Activated CD4-positive, alpha-beta T cell treated with anti-CD3 and anti-CD28 coated beads for 48 hours (primary cell): Measurements from ENCODE around the gene GCNA.
"Not testable (repeated sequence)": the region's sequence is repeated elsewhere in the genome, so short reads cannot be mapped to it uniquely, and the experiment has no call there.

Experiments
- DNase-seq: peaks from one replicate; pipeline ENCODE4 v3.0.0-alpha.2; 2020

GCNA gene

DNA sequence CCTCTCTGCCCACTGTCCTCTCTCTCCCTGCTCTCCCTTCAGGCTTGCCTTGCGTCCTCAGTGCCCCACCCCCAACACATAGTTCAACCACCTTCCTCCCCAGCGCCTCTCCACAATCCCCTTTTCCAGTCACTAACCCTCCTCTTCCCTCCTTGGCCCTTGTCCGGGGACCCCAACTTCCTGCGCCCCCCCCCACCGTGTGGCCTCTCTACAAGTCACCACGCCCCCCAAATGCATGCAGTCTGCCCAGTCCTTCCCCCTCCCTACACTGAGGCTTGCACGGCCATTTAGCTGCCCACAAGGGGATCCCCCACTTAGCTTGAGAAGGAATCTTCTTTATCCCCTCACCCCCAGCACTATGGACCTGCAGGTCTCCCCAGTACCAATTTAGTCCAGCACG, 39.5 kb downstream of the GCNA start:
- no peak for DNase-seq

DNA sequence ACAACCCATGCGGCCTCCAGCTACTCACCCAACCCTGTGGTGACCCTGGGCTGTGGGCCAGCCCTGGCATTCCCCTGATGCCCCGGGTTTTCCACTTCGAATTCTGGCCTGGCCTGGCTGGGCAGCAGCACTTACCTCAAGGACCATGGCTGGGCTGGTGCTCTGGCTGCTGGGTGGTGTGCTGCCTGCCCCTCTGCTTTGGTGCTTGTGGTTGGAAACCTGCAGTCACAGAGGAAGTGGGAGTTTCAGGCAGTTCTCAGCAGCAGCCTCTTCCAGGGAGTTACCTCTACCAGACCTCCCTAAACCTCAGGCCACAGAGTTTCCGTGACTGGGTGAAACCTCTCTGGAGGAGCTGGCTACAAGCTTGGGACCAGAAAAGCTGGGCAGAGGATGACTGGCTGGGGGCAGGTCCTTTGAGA, 40.1 kb downstream of the GCNA start, which contains the start of gene CXCR3:
CXCR3 (minus strand) TSS at position 209 of the 419 bp plus-strand sequence; CDS start at position 147, 62 bp downstream.
- DNase-seq: peak; percentile 83

DNA sequence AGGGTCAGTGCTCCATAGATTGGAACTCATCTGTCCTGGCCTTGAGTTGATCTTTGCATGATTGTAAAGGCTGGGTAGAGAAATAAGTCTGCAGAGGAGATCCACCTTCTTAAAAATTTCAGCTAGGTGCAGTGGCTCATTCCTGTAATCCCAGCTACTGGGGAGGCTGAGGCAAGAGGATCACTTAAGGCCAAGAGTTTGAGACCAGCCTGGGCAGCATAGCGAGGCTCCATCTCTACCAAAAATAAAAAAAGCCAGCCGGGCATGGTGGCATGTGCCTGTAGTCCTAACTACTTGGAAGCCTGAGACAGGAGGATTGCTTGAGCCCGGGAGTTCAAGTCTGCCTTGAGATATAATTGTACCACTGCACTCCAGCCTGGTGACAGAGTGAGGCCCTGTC, 40.5 kb downstream of the GCNA start:
- no peak for DNase-seq

DNA sequence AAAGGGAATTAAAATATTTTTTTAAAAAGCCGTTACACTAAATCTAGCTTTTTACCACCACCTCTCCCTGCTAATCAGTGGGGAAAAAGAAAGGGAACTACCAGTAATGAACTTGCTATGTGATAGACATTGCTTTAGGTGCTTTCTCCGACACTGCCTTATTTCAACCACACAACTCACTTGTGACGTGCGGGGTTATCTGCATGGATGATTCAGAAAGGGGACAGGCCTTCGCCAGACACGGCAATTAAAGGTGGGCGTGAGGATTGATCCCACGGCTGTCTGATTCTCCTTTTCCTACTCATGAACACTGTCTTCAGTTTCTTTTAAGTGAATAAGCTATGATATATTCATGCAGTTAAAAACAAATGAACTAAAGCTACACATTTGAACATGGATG, 41.0 kb downstream of the GCNA start:
- peak; percentile 79 for DNase-seq

DNA sequence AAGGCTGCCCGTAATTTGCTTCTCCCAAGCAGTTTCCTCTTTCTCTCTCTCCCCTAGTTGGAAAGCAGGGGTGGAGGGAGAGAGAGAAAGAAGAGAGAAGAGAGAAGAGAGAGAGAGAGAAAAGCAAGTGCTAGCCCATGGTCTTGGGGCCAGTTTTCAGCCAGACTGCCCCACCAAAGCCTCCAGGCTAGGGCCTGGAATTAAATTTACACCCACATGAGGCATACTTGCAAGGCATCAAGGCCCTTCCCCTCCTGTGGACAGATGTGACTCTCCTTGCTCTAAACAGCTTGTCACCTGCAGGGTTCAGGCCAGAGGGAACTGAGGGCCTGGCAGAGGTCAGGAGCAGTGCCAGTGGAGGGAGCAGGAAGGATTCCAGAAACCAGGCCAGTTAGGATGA, 41.7 kb downstream of the GCNA start:
- DNase-seq: no peak

DNA sequence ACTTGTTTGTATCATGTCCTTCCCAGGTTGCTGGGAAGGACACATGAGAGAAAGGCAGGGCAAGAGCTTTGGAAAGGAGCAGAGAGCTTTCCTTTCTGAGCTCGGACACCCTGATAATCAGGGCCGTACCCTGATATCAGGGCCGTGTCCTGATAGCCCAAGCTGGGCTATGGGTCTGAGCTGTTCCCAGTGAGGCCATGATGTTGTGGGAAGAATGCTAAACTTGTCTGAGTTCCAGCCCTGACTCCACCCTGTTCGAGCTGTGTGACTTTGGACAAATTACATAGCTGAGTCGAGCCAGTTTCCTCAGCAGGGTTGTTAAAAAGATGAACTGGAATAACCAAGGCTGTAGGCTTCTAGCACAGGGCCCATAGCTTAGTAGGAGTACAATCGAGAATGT, 43.4 kb downstream of the GCNA start:
- DNase-seq: no peak

DNA sequence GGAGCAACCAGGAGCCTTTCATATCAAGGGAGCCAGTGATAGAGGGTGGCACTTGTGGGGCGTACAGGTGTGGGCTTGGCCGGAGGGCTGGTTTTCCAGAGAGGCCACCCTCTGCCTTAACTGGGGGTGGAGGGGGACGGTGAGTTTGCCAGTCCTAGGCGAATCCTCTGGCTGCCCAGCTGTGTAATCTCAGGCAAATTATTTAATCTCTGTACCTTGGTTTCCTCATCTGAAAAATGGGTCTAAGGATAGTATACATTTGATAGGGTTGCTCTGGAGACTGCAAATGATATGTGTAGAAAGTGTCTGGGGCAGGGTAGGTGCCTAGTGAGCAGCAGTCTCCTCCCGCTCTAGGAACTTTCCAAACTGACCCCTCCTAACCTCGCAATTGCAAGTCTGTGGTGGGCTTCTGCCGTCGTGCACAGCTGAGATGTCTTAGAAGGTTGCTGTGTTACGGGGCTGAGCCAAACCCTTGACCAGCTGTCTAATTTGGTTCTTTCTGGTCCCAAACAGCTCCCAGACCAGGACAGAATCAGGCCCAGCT, 43.9 kb downstream of the GCNA start:
- no peak for DNase-seq

DNA sequence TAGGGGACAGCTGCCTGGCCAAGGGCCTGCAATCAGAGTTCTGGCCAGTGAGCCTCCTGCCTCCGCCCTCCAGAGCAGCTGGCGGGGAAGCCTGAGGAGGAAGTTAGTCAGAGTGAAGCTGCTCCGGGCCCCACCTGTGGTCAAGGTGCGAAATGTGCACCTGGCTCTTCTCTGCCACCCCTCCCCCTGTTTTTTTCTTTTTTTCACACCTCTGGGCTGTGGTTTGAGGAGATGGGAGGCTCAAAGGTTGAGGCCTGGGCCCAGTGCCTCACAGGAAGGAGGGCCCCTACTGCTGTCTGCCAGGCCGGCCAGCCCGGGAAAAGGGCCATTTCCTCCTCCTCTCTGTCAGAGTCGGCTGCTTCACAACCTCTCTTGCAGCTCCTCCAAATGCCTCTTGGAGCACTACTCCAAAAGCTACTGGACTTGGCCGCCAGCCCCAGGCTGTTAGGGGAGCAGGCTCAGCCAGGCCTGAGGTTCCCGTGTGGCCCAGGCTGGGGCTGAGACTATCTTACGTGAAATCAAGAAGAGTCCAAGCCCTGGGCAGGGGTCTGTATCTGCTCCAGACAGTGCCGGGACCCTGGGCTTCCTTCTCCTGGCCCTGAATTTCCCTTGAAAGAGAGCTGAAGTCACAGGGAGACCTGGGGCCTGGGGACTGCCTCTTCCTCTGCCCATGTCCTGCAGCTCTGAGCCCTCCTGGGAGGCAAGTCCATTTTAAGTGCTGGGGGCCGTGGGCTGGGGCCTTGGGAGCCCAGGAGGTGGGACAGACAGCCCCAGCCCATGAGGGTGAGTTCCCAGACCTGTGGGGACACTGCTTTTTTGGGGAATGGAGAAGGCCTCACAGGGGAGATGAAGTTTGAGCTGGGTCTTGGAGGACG, 44.6 kb downstream of the GCNA start:
- peak; percentile 74 for DNase-seq

DNA sequence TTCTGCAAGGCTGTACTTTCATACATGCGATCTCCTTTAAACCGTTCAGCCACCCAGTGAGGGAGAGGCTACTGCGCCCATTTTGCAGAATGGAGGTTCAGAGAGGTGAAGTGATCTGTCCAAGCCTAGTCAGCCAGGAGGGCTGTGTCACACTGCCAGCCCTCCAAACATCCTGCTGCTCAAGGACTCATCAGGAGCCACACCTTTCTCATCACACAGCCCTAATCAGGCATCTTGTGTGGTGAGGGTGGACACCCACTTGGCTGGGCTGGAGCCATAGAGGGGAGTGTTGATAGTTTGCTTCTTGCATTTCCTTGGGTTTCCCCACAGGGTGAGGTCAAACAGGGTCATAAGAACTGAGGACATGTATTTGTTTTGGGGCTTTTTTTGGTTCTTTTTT, 45.5 kb downstream of the GCNA start:
- no peak for DNase-seq

DNA sequence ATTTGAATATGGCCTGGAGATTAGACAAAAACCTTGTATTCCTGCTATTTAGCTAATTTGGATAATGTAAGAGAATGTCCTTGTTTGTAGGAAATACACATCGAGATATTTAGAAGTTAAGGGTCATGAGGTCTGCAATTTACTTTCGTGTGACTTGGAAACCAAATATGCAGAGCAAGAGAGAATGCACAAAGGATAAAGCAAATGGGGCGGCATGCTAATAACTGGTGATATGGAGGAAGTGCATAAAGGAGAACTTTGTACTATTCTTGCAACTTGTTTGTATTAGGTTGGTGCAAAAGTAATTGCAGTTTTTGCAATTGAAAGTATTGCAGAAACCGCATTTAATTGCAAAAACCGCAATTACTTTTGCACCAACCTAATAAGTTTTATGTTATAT, 47.2 kb downstream of the GCNA start:
- no peak for DNase-seq

DNA sequence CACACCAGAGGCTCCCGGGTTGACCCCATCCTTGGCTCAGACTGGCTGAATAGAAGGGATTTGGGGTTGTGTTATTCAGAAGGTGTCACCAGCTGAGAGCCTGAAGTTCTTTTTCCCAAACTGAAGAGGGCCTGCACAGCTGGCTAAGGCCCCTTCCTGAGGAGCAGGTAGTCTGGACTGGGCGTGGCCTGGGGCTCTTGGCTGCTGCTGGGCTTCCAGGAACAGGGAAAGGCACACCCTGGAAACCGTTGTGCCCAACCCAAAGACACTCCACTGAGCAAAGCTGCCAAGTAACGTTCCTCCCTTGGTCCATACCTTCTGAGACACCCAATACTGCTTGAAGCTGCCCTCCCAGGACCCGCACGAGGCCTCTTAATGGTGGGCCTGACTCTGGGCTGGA, 48.3 kb downstream of the GCNA start:
- DNase-seq: no peak

DNA sequence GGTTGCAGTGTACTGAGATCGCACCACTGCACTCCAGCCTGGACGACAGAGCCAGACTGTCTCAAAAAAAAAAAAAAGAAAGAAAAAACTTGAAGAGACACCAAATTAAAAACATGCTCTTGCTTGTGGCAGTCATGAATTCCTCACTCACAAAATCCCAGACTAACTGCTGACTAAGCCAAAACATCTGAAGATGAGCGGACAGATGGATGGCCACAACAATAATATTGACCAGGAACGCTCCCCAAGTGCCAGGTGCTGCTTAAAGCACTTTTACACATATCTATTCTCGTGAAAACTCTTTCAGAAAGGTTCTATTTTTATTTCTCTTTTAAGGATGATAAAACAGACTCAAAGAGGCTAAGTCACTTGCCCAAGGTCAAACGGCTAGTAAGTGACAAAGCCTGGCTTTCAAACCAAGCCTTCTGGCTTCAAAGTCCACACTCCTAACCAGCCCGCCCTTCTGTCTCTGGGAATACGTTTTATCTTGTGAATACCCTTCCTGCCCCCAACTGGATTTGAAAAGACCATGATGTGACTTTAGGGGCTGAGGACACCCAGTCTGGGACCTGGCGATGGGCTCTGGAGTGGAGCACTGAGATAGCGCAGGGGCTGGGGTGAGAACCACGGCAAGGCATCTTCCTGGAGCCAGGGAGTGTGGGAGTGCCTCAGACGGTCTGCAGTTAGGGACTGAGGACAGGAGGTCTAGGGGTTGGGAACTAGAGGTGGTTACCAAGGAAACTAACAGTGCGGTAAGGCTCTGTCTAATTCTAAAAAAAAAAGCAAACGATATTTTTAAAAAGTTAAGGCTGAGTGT, 49.6 kb downstream of the GCNA start:
- no peak for DNase-seq

DNA sequence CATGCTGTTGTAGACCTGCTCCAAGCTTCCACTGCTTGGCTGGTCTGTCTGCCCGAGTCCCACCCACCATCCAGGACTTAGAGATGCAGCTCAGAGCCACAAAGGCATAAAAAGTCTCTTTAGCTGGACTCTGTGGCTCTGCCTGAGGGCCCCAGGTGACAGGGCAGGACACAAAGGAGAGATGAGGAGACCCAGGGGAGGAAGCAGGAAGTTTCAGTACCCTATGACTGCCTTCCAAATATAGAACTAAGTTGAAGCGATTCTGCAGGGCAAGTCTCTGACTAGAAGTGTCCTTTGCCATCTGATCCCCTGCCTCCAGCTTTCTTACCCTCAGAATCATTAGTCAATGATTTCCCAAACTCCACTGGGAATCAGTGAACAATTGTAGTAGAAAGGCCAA, 51.2 kb downstream of the GCNA start:
- no peak for DNase-seq

DNA sequence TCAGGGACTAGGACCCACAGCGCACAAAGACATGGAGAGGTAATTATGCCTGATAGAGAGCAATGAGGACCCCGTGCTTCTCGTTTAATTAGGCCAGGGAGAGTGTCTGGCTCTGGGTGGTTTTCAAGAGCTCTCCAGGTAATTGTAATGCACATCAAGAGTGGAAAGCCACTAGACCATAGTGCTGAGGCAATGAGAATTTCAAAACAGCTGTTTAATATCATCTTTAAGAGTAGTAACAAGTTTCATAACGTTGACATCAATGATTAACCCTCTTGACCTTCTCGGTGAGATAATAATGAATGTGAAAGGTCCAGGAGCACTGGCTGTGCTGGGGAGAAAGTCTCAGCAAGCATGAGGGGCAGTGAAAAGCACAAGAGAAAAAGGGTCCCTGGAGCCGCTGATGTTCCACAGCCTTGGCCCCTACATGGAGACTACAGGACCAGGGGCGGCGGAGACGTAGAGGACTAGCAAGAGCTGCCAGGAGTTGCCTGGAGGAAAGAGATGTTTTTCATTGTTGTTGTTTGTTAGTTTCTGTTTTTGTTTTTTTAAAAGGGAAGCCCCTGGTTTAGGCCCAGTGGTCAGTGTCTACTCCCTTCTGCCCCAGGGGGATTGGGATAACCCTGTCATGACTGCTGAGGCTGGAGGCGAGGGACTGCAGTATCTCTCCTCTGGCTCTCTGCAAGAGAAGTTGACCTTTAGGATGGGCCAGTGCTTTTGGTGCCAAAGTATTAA, 54.9 kb downstream of the GCNA start:
- no peak for DNase-seq

DNA sequence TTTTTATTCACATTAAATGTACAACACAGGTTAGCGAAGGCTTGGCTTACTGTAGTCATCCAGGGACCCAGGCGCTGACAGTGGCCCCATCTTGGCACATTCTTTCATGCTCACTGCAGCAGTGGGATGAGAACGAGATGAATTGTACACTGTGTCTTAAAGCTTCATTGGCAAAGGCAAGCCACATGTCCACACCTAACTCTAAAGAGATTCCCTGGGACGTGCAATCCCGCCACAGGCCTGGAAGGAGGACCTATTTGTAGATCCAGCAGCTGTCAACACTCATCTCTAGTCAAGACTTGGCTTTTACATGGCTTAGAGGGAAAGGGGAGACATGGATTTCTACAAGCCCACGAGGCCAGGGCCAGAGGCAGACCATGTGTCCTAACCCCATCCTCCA, 56.1 kb downstream of the GCNA start:
- no peak for DNase-seq

DNA sequence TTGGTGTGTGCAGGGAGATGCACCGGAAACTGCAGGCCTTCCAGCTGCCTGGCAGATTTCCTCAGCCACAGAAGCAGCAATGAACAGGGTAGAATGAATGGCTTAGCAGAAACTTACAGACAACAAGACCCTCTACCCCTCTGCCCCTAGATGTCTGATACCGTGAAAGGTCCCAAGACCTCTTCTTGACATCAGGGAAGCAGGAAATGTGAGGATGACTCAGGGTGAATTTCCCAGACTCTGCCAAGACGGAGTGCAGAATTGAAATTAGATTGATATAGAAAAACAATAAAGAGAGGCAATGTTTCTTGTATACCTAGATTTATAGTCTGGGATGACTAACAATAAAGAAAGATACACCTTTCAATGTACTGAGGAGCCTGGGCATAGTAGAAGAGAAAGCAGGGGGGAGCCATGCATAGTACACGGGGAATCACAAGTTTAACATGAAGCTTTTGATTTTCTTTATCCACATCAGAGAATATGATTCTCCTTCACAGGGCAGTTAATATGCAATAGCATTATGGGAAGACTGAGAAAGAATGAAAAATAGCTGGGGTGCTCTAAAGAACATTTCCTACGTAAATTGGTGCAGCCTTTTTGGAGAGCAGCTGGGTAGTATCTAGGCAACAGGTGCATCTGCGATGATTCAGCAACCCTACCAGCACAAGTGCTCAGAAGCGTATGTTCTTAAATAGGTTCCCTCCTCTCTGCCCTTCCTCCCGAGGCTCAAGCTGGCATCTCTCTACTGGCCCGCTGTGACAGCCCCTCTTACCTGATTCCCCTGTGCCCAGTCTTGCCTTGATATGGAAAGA, 58.4 kb downstream of the GCNA start:
- no peak for DNase-seq

DNA sequence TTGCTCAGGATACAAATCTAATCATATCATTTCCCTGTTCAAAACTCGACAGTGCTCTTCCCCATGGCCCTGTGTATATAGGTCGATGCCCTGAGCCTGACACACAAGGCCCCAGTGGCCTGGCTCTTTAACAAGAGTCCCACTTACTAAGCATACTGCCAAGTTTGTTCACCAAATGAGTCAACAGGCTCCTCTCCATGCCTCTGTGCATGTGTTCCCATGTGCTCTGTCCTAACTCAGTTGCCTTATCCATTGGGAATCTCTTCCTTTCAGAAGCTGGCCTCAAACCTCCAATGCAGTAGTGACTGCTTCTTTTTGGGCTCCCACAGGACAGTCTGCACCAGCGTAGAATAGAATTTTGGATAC, 59.0 kb downstream of the GCNA start:
- no peak for DNase-seq

DNA sequence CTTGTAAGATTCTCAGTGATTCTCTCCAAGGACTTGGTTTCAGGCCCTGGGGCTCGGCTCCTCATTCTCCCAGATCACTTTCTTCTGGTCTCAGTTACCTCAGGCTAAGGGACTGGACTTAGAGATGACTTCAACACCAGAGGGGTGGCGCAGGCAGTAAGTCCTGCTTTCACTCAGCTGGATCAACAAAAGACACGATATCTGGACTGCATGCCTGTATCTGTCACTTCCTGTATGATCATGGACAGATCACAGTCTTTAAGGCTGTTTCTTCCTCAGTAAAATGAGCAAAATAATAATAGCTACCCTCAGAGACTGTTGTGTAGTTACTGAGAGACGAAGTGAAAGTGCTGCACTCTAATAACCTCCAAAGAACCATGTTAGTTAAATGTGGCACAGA, 59.6 kb downstream of the GCNA start:
- no peak for DNase-seq

DNA sequence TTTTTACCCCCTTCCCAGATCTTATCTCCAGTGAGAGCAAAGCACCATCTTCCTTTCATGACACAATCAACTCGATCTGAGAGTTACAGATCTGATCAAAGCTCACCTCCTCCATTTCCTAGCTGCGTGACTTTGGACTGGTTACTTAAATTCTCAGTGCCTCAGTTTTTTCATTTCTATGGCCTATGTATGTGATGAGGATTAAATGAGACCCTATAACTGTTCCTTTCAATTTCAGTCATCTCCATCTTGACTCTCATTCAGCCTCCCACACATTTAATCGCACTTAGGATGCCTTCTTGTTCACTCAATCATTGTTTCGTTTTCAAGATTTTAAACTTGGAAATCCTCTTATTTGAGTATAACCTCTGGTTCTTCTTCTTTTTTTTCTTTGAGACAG, 60.2 kb downstream of the GCNA start:
- no peak for DNase-seq

DNA sequence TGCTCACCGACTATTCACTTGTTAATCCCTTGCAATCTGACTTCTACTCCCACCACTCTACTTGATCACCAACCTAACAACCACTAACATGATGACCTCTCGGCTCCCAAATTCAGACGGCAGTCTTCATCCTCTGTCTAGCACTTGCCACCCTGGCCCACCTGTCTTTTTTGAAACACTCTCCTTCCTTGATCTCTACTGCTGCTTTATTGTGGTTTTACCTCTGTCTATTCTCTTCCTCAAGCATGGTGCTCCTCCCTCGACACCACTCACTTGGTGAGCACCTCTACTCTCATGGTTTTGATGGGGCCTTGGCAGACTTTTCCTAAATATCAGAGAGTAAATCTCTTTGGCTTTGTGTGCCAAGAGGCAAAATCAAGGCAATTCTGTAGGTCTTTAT, 61.8 kb downstream of the GCNA start:
- no peak for DNase-seq

DNA sequence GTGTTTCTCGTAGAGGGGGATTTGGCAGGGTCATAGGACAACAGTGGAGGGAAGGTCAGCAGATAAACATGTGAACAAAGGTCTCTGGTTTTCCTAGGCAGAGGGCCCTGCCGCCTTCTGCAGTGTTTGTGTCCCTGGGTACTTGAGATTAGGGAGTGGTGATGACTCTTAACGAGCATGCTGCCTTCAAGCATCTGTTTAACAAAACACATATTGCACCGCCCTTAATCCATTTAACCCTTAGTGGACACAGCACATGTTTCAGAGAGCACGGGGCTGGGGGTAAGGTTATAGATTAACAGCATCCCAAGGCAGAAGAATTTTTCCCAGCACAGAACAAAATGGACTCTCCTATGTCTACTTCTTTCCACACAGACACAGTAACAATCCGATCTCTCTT, 66.2 kb downstream of the GCNA start:
- DNase-seq: not testable (repeated sequence)

DNA sequence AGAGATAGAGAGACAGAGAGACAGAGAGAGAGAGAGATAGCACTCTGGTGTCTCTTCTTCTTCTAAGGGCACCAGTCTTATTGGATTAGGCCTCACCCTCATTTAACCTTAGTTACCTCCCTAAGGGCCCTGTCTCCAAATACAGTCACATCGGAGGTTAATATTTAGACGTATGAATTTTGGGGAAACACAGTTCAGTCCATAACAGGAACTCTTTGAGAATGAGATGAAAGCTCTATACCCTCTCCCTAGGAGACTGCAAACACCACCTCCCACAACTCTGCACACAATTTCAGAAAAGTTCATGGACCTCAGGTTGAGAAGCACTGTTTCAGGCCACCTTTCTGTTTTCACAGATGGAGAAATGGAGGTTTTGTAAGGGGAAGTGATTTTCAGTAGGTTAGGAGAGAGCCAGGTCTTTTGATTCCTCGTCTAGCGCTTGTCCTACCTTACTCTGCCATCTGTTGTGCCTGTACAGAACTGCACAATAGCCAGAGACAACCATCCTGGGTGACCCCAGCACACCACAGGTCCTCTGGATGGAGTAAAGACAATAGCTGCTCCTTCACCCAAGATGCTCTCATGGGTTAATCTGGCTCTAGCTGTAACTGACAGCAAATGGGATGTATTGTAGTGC, 72.2 kb downstream of the GCNA start:
- peak; percentile 32 for DNase-seq
